Stomach (tissue), 9 donors: Measurements from ENCODE around the gene P4HA3. TPM values are rescaled to one million over a fixed set of nuclear protein-coding genes. Genes with fewer than 3 reads are reported as not detected.

Experiments
- DNase-seq, 2 donors: peaks; one replicate each; pipeline versions ENCODE4 v3.0.0 to v3.0.0-alpha.2; 2013 to 2019
- H3K27ac ChIP-seq, 5 donors: fragments of 200-600 bp in 4 of 5; sonication (generic) in 4 of 5; one replicate each; pipeline ENCODE4 v1.5.1; 2013 to 2019; ENCODE audit warnings: mild to moderate bottlenecking in 1 of 5, moderate library complexity in 1 of 5
- H3K27me3 ChIP-seq, 3 donors: fragments of 200-600 bp; sonication (generic); one replicate each; pipeline ENCODE4 v1.5.1; 2017 to 2019; ENCODE audit warnings: mixed run types in 1 of 3
- H3K36me3 ChIP-seq, 4 donors: fragments of 200-600 bp; sonication (generic); 1 replicate in 3 of 4; 2 replicates in 1 of 4; pipeline ENCODE4 v1.5.1; 2016 to 2019
- H3K4me1 ChIP-seq, 4 donors: fragments of 200-600 bp; sonication (generic); one replicate each; pipeline ENCODE4 v1.5.1; 2016 to 2019
- H3K4me3 ChIP-seq, 4 donors: fragments of 200-600 bp; sonication (generic) in 3 of 4; one replicate each; pipeline ENCODE4 v1.5.1; 2016 to 2019; ENCODE audit warnings: mild to moderate bottlenecking in 1 of 4
- H3K9me3 ChIP-seq, 4 donors: fragments of 200-600 bp; sonication (generic); one replicate each; pipeline ENCODE4 v1.5.1; 2016 to 2019
- EP300 ChIP-seq: sonication (generic); formaldehyde crosslinking; IDR thresholded peaks from one replicate; pipeline ENCODE4 v1.6.1; 2017; ENCODE audit warnings: antibody characterized with exemption
- POLR2A ChIP-seq, 4 donors: fragments of 450-650 bp; IDR thresholded peaks; one replicate each; pipeline ENCODE4 v1.6.1; 2016; ENCODE audit warnings: antibody characterized with exemption in 4 of 4, control low read depth in 2 of 4, mild to moderate bottlenecking in 1 of 4, moderate library complexity in 1 of 4
- POLR2AphosphoS5 ChIP-seq, 3 donors: sonication (generic); formaldehyde crosslinking; IDR thresholded peaks; one replicate each; pipeline ENCODE4 v1.6.1; 2016; ENCODE audit warnings: antibody characterized with exemption in 3 of 3
- WGBS, 5 donors: extraction: QIAGEN DNeasy Blood & Tissue Kit in 3 of 5; methylation state at CpG; one replicate each; pipeline versions ENCODE4 v1.1.5 to v1.1.7; 2013 to 2018; 5-methylcytosine and 5-hydroxymethylcytosine counted together
- intact Hi-C: fragments of 100-400 bp; cut with DNase I; formaldehyde crosslinking; loops from one replicate; pipeline ENCODE4 v1.15.1; 2023; ENCODE audit warnings: low total_unique reads
- polyA plus RNA-seq, 3 donors: library from polyadenylated mRNA; stranded (reverse); fragments of 200-250 nt; gene quantifications; one replicate each; pipeline ENCODE4 v1.2.3, GENCODE V29; 2013
- small RNA-seq, 4 donors: library from RNA; depleted of rRNA; stranded (forward); fragments of <200 nt; gene quantifications; one replicate each; pipeline ENCODE3, GENCODE V24; 2016
- total RNA-seq, 5 donors: library from RNA; depleted of rRNA; stranded (reverse); fragments of >200 nt; gene quantifications; one replicate each; pipeline versions ENCODE4 v1.1.0 to v1.2.3, GENCODE V29; 2014 to 2016
- TF ChIP-seq, protein P1 (sequence below), 7 experiments: fragments of 450-650 bp in 4 of 7; fragments of 200-600 bp in 3 of 7; sonication (generic) in 3 of 7; IDR thresholded peaks; one replicate each; pipeline ENCODE4 v1.5.1; 2016 to 2019; ENCODE audit warnings: antibody characterized with exemption in 7 of 7, control low read depth in 2 of 7, mild to moderate bottlenecking in 1 of 7
- donor health status: healthy with polysubstance abuse.
- donor health status: Bipolar disorder and iron deficiency.
- donor health status: healthy.

P4HA3 gene
- total and polyA plus RNA-seq, 8 donors = 0.28 to 2.6 (median 0.71) TPM; not detected in 4

- DNase-seq = no peak
- H3K27me3 ChIP-seq = no peaks in the 10 kb centered on the region
- 77 to 98% (median 90%) methylated on average over 1 of the region's 1 CpG for WGBS, 5 donors
- no peaks in the 10 kb centered on the region for H3K4me1 ChIP-seq
- peaks cover 0 to 11% (median 9%) of the 10 kb centered on the region in 4 donors for H3K36me3 ChIP-seq
- H3K9me3 ChIP-seq = no peaks in the 10 kb centered on the region
- TF ChIP-seq EP300 = no peak
- no peak for TF ChIP-seq POLR2A (IDR thresholded peaks at IDR 0.05)
- TF ChIP-seq, protein P1, sequence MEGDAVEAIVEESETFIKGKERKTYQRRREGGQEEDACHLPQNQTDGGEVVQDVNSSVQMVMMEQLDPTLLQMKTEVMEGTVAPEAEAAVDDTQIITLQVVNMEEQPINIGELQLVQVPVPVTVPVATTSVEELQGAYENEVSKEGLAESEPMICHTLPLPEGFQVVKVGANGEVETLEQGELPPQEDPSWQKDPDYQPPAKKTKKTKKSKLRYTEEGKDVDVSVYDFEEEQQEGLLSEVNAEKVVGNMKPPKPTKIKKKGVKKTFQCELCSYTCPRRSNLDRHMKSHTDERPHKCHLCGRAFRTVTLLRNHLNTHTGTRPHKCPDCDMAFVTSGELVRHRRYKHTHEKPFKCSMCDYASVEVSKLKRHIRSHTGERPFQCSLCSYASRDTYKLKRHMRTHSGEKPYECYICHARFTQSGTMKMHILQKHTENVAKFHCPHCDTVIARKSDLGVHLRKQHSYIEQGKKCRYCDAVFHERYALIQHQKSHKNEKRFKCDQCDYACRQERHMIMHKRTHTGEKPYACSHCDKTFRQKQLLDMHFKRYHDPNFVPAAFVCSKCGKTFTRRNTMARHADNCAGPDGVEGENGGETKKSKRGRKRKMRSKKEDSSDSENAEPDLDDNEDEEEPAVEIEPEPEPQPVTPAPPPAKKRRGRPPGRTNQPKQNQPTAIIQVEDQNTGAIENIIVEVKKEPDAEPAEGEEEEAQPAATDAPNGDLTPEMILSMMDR (IDR thresholded peaks at IDR 0.05) = no peak
- no peak for TF ChIP-seq POLR2AphosphoS5 (IDR thresholded peaks at IDR 0.05)
- H3K27ac ChIP-seq = no peak overlapping the region
- no peak overlapping the region for H3K4me3 ChIP-seq
- intact Hi-C loops = no loop called here
These were observed 91.1 kb downstream of the P4HA3 start for GRCh38 chr11:74220376-74220775.

Small RNA genes lying within 50 kb of the gene (small RNA-seq; reads per million reads assigned to genes)
- gene RF00409 = 0 reads per million in 4 donors

Other genes with a start within 250 kb of the P4HA3 start
- gene C2CD3, start 140.6 kb downstream of the P4HA3 start, total RNA-seq = 100 to 1,000 TPM in 2 of 5 donors, 10 to 100 TPM in 3; 22.9 to 176 (median 93.6) TPM
- 1 to 10 TPM; 5.6 to 7.0 (median 5.7) TPM for gene C2CD3, start 140.6 kb downstream of the P4HA3 start, polyA plus RNA-seq
- gene PPME1, start 140.4 kb downstream of the P4HA3 start, total RNA-seq = 10 to 100 TPM in 2 of 5 donors, 1 to 10 TPM in 3; 2.0 to 31.0 (median 7.0) TPM
- gene PPME1, start 140.4 kb downstream of the P4HA3 start, polyA plus RNA-seq = 10 to 100 TPM; 15.4 to 26.2 (median 21.0) TPM
- 10 to 100 TPM in 1 of 5 donors, 1 to 10 TPM in 3, under 1 TPM in 1; under 0.01 to 12.5 (median 4.1) TPM for gene PGM2L1, start 86.8 kb upstream of the P4HA3 start, total RNA-seq
- 1 to 10 TPM in 1 of 3 donors, under 1 TPM in 2; 0.46 to 2.3 (median 0.70) TPM for gene PGM2L1, start 86.8 kb upstream of the P4HA3 start, polyA plus RNA-seq
- gene KCNE3, start 155.9 kb upstream of the P4HA3 start, total RNA-seq = 10 to 100 TPM in 3 of 5 donors, 1 to 10 TPM in 2; 3.6 to 35.1 (median 11.7) TPM
- 10 to 100 TPM in 1 of 3 donors, 1 to 10 TPM in 2; 5.8 to 14.4 (median 9.5) TPM for gene KCNE3, start 155.9 kb upstream of the P4HA3 start, polyA plus RNA-seq
- 10 to 100 TPM in 2 of 5 donors, 1 to 10 TPM in 1, under 1 TPM in 1, not detected in 1; 0.45 to 32.0 (median 10.9) TPM for gene LIPT2, start 182.1 kb upstream of the P4HA3 start, total RNA-seq
- 1 to 10 TPM; 1.6 to 3.1 (median 1.8) TPM for gene LIPT2, start 182.1 kb upstream of the P4HA3 start, polyA plus RNA-seq